ENCODE measurements around the gene RNF141. TPM values are rescaled to one million over a fixed set of nuclear protein-coding genes. Genes with fewer than 3 reads are reported as not detected.

RNF141 gene
- total and polyA plus RNA-seq, 10 of the 15 experiments (the other 5 are each of a cell fraction or from before 2014, with no cell fraction given) = 7.6 to 36.8 (median 13.6) TPM

DNA sequence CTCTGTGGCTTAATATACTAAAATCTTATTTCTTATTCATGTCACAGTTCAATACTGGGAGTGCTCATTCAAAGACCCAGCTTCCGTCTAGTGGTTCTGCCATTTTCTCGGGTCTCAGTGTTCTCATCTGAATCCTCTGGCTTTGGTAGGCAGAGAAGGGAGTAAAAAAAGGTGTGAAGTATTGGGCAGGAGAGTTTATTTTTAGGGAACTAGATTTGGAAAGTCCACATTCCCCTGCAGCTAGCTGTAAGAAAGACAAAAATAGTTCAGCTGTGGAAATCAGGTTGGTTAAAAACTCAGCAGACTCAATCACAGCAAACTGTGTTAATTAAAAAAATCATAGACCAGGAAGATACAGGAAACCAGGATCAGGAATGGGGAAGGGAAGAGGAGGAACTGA, 31.5 kb upstream of the RNF141 start:
- in situ Hi-C loops (cut with MboI) (no loop called here), intact Hi-C loops (cut with micrococcal nuclease; ENCODE audit: unreplicated experiment) (no loop called here)
- Histone ChIP-seq H3K79me2 (ENCODE audit: control insufficient read depth, insufficient read depth, low read length) (no peaks in the 10 kb centered on the region), H3K9me3 (replicated peaks; ENCODE audit: control insufficient read depth, insufficient read depth, low read length) (no peaks in the 10 kb centered on the region), H4K20me1 (ENCODE audit: control insufficient read depth, insufficient read depth) (no peaks in the 10 kb centered on the region), H3K4me3 (no peak overlapping the region), H3K27me3 (replicated peaks in 1 of 2; ENCODE audit: control insufficient read depth in 2 of 2, insufficient read depth in 2 of 2, low read length in 1 of 2) (peaks cover 0 to 2% of the 10 kb centered on the region in 2 experiments; a peak in 2 of 4 replicates), H3K4me2 (ENCODE audit: control insufficient read depth, insufficient read depth) (no peak overlapping the region), H2AFZ (ENCODE audit: control insufficient read depth, low read depth, low read length) (no peak overlapping the region), H3K27ac (ENCODE audit: control insufficient read depth, insufficient read depth) (no peak overlapping the region), H3K36me3 (ENCODE audit: control insufficient read depth in 2 of 2, insufficient read depth in 2 of 2, low read length in 1 of 2) (no peaks in the 10 kb centered on the region), H3K9ac (ENCODE audit: control insufficient read depth, insufficient read depth, low read length) (no peak overlapping the region), H3K4me1 (ENCODE audit: control insufficient read depth, insufficient read depth, low read length) (no peaks in the 10 kb centered on the region)
- CTCF ChIA-PET = no interaction called here
- FAIRE-seq (no peak), DNase-seq (ENCODE audit: low read depth, low spot score) (no peak), ATAC-seq (no peak)
- BruUV-seq (replicated peaks) = no TSS peak
- RAD21 ChIA-PET (ENCODE audit: unreplicated experiment) = no interaction called here
- SMC1A ChIA-PET (ENCODE audit: uncharacterized antibody, unreplicated experiment) = interaction anchor here (0.7 kb wide), 1 partner anchor 131 kb away, joined by 3 read pairs; no protein-coding TSS in a partner anchor
- POLR2A ChIA-PET = no interaction called here
- WGBS (ENCODE audit: insufficient coverage, insufficient replicate concordance, low lambda C conversion rate, missing lambda C conversion rate) = 12% methylated on average over 2 of the region's 2 CpGs
- TF ChIP-seq NFIC (IDR thresholded peaks at IDR 0.05; ENCODE audit: low read depth, low read length) (no peak), ZNF207 (IDR thresholded peaks at IDR 0.05; ENCODE audit: borderline replicate concordance) (no peak), CHD1 (IDR thresholded peaks at IDR 0.05; ENCODE audit: low read depth, low read length) (no peak), MYC (IDR thresholded peaks at IDR 0.05; ENCODE audit: insufficient read depth, insufficient read length, insufficient replicate concordance, low read length, severe bottlenecking) (no peak), POLR2AphosphoS2 (IDR thresholded peaks at IDR 0.05; ENCODE audit: low read depth, low read length) (no peak), RELA (IDR thresholded peaks at IDR 0.05; ENCODE audit: borderline replicate concordance, partially characterized antibody) (no peak)
- TF ChIP-seq, protein P1, sequence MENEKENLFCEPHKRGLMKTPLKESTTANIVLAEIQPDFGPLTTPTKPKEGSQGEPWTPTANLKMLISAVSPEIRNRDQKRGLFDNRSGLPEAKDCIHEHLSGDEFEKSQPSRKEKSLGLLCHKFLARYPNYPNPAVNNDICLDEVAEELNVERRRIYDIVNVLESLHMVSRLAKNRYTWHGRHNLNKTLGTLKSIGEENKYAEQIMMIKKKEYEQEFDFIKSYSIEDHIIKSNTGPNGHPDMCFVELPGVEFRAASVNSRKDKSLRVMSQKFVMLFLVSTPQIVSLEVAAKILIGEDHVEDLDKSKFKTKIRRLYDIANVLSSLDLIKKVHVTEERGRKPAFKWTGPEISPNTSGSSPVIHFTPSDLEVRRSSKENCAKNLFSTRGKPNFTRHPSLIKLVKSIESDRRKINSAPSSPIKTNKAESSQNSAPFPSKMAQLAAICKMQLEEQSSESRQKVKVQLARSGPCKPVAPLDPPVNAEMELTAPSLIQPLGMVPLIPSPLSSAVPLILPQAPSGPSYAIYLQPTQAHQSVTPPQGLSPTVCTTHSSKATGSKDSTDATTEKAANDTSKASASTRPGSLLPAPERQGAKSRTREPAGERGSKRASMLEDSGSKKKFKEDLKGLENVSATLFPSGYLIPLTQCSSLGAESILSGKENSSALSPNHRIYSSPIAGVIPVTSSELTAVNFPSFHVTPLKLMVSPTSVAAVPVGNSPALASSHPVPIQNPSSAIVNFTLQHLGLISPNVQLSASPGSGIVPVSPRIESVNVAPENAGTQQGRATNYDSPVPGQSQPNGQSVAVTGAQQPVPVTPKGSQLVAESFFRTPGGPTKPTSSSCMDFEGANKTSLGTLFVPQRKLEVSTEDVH (IDR thresholded peaks at IDR 0.05; ENCODE audit: low read depth, partially characterized antibody) = no peak
- TF ChIP-seq, protein P2, sequence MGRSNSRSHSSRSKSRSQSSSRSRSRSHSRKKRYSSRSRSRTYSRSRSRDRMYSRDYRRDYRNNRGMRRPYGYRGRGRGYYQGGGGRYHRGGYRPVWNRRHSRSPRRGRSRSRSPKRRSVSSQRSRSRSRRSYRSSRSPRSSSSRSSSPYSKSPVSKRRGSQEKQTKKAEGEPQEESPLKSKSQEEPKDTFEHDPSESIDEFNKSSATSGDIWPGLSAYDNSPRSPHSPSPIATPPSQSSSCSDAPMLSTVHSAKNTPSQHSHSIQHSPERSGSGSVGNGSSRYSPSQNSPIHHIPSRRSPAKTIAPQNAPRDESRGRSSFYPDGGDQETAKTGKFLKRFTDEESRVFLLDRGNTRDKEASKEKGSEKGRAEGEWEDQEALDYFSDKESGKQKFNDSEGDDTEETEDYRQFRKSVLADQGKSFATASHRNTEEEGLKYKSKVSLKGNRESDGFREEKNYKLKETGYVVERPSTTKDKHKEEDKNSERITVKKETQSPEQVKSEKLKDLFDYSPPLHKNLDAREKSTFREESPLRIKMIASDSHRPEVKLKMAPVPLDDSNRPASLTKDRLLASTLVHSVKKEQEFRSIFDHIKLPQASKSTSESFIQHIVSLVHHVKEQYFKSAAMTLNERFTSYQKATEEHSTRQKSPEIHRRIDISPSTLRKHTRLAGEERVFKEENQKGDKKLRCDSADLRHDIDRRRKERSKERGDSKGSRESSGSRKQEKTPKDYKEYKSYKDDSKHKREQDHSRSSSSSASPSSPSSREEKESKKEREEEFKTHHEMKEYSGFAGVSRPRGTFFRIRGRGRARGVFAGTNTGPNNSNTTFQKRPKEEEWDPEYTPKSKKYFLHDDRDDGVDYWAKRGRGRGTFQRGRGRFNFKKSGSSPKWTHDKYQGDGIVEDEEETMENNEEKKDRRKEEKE (IDR thresholded peaks at IDR 0.05) = no peak

Measured in GM12878 (cell line).